HG03571 (cell line): ENCODE results near the gene ARID1B.
A peak's percentile ranks its signal among the peaks of the same experiment; 100 is the strongest.

Source experiments
- ATAC-seq: cut with Tn5 transposase; IDR thresholded peaks from one replicate; pipeline ENCODE4 v1.9.1; 2021; ENCODE audit not compliant: unreplicated experiment

Gene ARID1B

GRCh38 chr6:156875062-156875461 is 97.9 kb downstream of the ARID1B start:
- peak; percentile 59 for ATAC-seq

DNA sequence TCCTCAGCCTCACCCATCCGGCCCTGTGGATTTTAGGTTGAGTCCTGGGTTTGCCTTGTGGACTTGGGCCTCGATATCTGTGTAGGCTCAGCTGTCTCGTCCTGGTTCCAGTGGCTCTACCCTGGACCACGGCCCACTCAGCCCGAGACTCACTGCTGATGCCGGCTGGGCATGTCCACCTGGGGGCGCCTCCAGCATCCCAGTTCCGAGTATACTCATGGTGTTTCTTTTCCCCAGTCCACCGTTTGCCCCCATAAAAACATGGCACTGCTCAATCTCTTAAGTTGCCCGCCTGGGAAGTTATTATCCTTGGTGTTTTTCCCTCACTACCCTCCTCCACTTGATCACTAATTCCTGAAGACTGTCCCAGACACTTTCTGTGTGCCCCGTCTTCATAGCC is 99.1 kb downstream of the ARID1B start:
- ATAC-seq: no peak

DNA sequence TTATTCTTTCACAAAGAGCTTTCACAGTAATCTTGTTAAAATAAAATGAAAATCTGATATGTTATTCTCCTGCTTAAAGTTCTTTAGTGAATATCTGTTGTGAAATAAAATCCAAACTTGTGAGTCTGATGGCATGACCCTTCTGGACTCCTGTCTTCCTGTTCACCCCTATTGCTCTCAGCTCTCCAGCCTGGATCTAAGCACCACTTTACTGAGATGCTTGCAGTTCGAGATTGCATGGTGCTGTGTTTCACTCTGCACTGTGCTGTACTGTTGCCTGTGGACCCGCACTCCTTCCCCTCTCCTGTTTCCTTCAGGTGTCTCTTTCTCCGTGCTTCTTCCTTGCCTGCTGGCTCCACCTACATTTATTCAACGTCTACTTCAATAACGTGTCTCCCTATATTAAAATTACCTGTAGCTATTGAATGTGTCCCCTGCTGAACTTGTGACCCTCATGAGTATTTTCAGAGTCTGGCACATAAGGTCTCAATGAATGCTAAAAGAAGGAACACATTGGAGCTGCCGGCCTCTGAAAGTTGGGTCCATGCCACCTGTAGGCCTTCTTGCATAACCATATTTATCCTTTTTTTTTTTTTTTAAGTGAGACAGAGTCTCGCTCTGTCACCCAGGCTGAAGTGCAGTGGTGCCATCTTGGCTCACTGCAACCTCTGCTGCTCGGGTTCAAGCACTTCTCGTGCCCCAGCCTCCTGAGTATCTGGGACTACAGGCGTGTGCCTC is 100.1 kb downstream of the ARID1B start:
- ATAC-seq: no peak

DNA sequence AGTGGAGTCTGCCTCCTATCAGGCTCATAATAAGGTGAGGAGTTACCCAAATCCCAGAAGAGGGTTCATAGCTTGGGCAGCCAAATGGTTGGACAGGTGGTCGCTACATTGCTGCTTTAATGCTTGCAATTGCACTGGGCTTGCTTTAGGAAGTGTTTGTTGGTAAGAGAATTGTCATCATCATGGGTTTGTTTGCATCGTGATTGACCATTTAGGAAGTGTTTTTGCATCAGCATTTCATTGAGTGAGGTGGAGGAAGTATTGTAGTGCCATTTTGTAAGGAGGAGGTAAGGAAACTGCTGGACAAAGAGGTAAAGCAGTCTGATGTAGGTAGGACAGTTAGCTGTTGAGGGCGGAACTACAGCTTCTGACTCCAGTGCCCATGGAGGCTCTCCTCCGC is 101.5 kb downstream of the ARID1B start:
- ATAC-seq: no peak

- no peak for ATAC-seq
These were observed 102.0 kb downstream of the ARID1B start for GRCh38 chr6:156879186-156879585.

DNA sequence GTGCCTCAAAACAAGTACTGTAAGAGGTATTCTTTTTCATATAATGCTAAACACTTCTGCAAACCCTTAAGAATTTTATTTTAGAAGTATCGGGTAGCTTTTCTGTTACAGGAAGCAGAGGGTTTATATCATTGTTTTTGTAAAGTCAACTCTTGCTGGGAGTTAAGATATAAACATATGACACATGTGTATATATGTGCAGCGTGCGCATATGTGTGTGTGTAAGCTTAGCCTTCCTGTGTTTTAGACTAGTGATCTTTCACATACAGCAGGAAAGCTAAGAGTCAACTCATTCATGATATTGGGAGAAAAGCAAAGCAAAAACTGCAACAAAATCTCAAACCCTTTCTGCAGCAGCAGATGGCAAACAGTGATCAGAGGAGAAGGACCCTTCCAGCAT is 102.4 kb downstream of the ARID1B start:
- no peak for ATAC-seq

- ATAC-seq: no peak
These were observed 103.7 kb downstream of the ARID1B start for GRCh38 chr6:156880913-156881312.

DNA sequence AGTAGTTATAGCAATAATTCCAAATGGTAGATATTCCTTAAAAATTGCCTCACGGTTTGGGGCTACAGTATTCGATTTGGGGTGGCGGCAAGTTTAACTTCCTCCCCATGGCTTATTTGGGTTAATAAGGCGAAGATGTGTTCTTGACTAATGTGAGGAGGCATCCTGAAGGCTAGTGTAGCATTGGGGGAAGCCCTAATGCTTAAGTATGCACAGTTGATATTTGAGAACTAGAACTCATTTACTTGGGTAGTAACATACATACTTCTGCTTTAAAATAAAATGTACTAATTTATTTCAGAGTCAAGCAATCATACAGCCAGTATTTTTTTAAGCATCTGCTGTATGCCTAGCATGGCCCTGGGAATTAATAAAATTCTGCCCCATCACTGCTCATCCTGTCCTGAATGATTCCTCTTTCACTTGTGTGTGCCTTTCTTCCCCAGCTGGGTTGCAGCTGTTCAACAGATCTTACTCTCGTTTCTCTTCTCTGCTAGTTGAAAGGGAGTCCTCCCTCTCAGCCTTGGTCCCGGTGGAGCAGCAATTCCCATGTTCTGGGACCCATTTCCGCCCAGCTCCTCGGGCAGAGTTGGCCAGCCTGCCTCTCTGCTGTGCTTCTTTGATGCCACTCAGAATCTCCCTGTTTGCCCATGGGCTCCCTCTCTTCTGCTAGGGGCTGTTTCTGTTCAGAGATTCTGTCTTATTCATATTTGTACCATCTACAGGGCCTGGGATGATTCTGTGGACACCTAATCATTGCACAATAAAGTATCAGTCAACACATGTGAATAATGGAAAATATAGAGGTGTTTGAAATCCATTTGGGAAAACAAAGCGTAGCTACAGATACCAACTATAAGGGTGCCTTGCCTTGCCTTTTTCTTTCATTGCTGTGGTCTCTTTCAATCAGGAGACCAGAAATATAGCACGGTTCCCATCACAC is 104.8 kb downstream of the ARID1B start:
- no peak for ATAC-seq

DNA sequence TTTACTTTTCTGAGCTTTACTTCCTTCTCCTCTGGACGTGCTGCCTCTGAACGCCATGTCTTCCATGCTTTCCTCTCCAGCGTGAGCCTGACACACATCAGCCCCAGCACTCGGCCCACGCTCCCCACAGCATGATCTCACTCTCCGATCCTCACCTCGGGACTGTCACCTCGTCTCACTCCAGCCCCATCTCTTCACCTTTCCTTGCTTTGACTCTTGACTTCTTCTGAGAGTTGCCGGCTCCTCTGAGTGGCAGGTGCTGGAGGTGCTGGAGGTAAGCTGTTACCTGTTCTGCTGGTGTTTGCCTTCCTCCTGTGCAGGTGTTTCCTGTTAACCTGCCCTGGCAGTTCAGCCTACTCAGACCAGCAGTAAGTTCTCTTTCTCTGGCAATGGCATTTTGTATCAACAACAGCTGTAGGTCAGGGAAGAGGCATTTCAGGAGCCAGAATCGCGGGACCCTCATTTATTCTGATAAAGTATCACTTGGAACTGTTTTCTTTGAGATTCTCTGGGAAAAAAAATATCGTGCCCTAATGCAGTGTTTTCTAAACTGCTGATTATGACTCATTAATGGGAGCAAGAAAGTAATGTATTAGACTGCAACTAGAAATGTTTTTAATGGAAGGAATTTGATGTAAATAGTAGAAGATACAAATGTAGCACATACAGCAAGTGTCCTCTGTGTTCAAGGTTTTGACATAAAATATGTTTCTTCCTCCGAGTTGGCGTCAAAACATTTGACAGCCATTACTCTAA is 106.5 kb downstream of the ARID1B start:
- ATAC-seq: no peak

DNA sequence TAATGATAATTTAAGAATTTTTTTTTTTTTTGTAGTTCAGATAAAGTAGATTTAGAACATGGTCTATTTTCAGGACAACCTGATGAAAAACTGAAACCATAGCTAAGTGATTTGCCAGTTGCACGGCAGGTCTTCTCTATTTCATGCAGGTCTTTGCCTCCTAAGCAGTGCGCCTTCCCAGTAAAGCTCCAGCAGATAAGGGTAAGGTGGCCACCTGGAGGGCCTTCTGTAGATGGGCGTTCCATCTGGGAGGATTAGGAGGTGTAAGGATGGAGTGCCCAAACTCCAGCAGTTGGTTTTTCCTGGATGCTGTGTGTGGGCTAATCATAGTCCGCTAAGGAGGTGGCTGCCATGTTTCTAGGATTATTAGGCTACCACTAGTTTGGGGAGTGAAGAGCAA is 107.1 kb downstream of the ARID1B start:
- no peak for ATAC-seq

GRCh38 chr6:156885562-156885961 is 108.4 kb downstream of the ARID1B start:
- ATAC-seq: no peak

GRCh38 chr6:156886409-156886808 is 109.2 kb downstream of the ARID1B start:
- peak; percentile 81 for ATAC-seq

DNA sequence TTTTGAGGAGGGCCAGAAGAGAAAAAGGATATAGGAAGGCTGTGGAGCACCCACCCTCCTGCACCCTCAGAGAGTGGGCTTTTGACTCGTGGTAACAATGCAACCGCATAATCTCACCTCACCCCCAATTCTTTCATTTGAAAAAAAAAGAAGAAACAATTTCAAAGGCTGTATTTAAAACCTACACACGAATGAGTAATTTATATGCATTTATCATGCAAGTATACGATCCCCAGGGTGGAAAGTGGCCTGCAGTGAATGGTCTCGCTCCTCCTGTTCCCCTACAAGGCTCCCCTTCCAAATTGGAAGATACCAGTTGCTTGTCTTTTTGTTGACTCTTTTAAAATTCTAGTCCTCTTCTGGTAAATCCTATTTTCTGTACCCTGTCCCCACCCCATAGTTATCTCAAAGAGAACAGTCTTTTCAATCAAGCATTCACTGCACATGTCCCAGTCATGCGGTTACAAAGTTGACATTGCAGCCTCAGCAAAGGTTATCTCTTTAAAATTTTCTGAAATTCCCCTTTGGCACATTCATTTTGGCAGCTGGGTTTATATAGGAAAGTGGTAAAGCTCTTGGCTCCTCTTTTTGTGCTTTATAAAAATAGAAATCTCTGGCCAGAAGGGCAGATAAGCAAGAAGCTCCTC is 110.6 kb downstream of the ARID1B start:
- ATAC-seq: no peak

GRCh38 chr6:156889469-156889868 is 112.3 kb downstream of the ARID1B start:
- no peak for ATAC-seq

GRCh38 chr6:156889986-156890385 is 112.8 kb downstream of the ARID1B start:
- no peak for ATAC-seq

- no peak for ATAC-seq
These were observed 113.6 kb downstream of the ARID1B start for GRCh38 chr6:156890627-156891314.

GRCh38 chr6:156897907-156898531 is 120.8 kb downstream of the ARID1B start:
- ATAC-seq: no peak

GRCh38 chr6:156899071-156899470 is 121.9 kb downstream of the ARID1B start:
- no peak for ATAC-seq

DNA sequence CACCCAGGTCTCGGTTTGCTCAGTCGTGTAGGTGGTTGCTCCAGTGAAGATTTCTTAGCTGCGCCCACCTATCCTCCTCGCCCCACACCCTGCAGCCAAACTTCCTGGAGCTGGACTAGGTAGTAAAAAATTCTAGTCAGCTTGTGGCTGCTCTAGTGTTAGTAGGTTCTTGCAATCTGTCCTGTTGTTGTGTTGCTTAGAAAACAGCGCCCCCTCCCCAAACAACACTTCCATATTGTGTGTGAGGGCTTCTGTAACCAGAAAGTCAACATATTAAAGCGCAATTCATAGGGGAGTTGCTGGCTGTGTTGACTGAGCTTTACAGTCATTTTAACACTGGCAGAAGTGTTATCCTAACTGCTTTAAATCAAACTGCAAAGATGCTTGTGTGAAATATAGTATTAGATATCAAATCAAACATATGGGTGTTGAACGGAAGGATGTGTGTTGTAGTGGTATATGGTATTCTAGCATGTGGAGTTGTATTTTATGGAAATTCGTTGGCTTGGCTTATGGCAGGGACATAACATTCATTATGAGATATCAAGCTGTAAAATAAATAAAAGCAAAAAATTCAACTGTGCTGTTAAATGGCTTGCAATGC is 122.5 kb downstream of the ARID1B start:
- ATAC-seq: no peak
